Mucosa of gallbladder (tissue), 1 donor: ENCODE data around the gene ALG1. TPM values are rescaled to one million over a fixed set of nuclear protein-coding genes. Genes with fewer than 3 reads are reported as not detected.

ENCODE experiments used
- DNase-seq: peaks from one replicate; pipeline ENCODE4 v3.0.0-alpha.2; 2020; ENCODE audit warnings: low spot score
- total RNA-seq: library from RNA; stranded (reverse); gene quantifications from one replicate; pipeline ENCODE4 v1.2.1, GENCODE V29; 2021
- donor health status: DM: no; HTN: no; CAD: no.

Gene ALG1
- total RNA-seq, 1 donor from 2014 or later: 26.2 TPM

DNA sequence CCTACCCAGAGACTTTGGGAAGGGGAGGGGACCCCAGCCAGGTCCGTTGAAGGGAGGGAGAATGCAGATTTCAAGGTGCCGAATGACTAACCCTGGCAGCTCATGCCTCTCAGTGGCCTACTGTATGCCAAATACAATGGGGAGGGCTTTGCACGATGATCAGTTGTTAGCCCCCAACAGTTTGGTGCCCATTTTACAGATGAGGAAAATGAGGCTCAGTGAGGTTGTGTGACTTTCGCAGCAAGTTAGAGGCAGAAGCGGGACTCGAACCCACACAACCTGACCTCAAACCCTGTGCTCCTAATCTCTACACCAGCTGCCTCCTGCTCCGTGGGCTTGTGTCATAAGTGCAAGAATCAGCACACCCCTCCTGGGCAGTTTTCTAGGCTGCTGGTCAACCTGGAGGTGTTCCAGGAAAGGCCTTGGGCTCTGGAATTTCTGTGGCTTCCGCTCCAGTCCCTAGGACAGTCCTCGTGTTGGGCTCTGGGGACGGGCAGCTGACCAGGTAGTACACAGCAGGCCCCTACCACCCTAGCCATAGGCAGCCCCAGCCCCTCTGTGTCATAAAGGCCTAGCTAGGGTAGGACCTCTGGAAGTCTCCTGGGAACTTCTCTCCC is 26.0 kb upstream of the ALG1 start:
- no peak for DNase-seq

DNA sequence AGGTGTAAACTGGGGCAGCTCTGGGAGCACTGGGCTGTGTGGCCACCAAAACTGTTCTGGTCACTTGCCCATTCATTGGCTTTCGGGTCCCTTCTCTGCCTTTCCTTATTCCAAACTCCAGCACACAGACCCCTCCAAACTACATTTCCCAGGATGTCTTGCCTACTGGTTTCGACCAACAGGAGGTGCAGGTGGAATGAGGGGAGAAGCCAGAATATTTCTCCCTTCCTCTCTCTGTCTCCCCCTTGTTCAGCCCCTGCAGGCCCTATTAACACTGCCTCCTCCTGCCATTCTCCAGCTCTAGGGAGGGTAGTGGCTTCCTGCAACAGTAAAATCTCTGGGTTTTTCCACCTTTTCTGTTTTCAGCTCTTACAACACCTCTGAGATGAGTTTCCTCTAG is 24.7 kb upstream of the ALG1 start:
- no peak for DNase-seq

DNA sequence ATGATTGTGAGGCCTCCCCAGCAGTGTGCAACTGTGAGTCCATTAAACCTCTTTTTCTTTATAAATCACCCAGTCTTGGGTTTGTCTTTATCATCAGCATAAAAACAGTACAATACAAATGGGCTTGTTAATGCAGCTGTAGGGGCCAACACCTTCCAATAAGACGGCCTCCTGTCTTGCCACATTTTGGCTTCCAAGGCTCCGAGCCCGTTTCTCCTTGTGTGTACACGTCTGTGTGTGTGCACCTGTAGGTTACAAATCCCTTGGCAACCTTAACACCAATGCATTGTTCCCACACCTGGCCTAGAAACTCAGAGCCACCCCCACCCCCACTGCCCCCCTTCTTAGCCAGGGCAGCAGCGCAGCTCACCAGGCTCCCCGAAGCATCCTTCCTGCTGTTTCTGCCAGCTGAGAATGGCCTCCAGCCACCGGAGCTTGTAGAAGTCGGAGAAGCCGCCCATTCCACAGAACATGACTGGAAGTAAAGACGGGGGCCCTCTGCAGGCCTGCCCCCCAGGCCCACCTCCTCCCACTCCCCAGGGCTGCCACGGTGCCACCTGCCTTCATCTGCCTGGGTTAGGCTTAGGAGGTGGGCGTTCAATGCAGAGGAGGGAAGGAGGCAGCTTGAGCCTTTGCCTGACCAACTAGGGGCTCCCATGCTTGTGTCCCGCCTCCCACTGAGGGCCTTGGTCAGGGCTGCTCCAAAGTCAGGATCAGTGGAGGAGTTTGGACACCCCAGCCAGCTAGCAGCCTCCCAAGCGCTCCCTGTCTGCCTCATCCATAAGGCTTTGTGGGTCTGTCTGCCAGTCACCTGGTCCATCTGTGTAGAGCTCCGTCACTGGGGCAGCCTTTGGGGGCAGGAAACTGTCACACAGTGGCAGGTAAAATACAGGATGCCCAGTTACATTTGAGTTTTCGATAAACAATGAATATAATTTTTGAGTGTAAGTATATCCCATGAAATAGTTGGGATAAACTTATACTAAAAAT is 16.5 kb upstream of the ALG1 start:
- DNase-seq: no peak

DNA sequence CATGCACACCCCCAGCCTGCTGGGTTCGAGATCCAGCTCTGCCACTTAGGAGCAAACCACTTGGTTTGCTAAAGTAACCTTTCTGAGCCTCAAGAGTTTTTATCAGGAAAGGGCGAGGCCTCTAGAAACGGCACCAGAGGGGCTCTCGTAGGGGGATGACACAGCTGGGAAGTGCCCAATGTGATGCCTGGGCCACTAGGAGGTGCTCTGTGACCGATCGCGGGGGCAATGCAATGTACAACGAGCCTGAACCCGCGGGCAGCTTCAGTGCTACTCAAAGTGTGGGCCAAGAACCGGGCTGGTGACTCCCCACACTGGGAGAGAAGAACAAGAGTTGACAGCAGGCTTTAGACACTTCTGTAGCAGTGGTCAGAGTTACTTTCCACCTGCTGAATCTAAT is 15.3 kb upstream of the ALG1 start:
- no peak for DNase-seq

DNA sequence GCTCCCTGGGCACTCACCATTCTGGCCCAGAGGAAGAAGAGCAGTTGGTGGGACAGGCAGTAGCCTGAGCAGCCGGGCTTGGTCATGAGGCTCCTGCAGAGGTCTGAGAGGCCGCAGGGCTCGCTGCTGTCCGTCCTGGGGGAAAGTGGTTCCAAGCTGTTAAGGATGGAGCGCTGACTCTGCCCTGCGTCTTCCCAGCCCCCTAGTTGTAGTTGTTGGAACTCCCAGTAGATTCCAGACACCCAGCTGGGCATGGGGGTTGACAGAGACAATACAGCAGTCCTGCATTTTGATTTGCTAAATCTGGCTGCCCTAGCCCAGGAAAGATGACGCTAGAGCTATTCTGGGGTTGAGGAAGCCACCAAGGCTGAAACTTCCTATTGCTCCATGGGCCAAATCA is 13.2 kb upstream of the ALG1 start:
- DNase-seq: no peak

DNA sequence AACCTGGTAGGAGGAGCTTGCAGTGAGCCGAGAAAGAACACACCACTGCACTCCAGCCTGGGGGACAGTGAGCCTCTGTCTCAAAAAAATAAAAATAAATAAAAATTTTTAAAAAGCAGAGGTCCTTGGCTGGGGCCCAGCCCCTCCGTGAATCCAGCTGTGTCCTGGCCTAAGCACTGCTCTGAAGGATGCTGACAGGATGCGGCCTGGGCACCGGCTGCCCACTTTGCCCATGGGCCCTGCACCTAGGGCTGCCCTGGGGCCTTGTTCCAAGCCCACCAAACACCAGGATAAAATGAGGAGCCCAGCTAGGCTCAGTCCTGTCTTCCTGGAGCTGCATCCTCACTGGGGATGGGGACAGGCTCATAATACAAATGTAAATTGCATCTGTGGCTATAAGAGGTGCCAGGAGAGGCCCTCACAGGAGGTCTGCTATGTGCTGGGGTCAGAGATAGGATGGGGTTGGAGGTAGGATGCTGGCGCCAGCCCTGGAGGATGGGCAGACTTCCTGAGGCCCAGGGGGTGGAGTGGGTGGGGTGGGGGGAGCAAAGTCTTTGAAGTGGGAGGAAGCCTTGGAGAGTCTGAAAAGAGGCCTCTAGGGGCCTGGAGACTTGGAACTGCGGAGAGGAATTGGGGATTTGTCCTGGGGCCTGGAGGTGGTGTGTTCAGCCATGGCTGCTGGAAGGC is 12.1 kb upstream of the ALG1 start:
- no peak for DNase-seq

DNA sequence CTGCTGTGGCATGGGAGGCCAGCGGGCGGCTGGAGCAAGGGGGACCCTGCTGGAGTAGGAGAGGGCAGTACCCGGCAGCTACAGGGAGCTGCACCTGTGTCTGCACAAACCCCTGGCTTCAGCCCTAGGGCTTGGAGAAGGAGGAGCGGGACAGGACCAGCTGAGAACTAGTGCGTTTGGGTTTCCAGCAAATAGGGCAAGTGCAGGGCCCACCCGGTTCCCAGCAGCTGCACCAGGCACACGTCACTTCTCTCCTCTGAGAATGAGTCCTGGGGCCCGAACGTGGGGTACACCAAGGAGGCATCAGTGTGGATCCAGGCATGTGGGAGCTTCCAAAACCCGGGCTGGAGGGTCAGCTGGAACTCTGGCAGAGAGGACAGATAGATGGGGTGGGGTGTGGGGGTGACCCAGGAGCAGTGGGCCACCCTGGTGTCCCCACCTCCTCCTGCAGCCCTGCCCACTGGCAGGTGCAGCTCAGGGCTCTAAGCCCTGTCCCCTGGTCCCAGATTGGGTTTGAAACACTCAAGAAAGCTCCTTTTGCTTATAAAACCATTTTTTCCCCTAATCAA is 11.5 kb upstream of the ALG1 start:
- DNase-seq: no peak

DNA sequence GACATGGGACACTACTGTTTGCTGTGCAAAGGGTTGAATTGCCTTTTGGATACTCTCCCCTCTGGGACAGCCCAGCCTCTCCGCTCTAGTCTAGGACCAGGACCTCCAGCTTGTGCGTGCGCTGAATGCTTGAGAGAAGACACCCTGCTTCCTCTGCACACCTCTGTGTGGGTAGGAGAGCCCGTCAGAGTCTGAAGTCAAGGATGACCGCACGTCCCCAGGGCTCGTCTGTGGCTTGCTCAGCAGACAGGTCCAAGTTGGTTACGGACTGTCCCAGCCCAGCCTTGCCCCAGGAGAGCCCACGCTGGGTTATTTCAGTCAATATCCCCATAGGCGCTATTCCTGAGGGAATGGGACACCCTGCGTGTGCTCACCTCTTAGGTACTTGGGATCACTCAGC is 9.6 kb upstream of the ALG1 start:
- DNase-seq: no peak

DNA sequence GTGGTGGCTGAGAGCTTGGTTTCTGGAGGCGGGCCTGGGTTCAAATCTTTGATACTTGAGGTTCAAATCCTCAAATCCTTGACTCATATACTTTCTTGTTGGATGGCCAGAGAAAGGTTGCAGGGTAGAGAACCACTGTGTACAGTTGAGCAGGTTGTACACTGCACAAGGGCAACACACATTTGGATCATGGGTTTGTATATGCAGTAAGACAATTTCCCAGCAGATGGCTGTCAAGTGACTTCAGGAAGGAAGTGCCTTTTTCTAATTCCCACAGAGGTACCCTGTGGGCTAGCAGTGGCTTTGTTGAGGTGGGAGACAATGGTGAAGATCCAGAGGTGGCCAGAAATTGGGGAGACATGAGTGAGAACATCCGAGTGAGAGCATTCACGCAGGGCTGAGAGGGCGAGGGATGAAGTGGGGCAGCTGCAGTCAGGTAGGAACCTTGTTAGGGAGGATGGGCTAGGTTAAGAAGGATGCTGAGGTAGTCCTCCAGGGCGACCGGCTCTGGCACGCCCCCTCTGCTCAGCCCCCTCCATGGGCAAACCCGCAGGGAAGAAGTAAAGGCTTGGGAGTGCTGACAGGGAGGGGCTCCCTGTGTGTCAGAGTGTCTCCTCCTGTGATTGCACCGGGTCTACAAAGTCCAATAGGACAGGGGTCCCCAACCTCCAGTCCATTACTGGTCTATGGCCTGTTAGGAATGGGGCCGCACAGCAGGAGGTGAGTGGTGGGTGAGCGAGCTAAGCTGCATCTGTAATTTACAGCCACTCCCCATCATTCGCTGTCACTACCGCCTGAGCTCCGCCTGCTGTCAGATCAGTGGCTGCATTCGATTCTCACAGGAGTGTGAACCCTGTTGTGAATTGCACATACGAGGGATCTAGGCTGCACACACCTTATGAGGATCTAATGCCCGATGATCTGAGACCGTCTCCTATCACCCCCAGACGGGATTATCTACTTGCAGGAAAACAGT is 8.6 kb upstream of the ALG1 start:
- DNase-seq: no peak

DNA sequence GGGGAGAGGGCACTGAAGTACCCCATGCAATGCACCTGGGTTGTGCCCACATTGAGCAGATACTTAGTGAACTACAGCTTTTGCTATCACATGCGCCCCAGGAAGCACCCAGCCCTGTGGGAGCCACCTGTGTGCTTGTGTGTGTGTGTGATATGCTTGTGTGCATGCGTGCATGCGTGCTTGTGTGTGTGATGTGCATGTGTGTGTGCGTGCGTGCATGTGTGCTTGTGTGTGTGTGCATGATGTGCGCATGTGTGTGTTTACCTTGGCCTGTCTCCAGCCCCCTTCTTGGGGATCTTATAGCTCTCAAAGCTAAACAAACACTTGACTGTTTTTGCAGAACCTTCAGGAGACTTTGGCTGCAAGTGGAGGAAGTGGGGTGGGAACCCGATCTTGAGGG is 6.7 kb upstream of the ALG1 start:
- DNase-seq: no peak

DNA sequence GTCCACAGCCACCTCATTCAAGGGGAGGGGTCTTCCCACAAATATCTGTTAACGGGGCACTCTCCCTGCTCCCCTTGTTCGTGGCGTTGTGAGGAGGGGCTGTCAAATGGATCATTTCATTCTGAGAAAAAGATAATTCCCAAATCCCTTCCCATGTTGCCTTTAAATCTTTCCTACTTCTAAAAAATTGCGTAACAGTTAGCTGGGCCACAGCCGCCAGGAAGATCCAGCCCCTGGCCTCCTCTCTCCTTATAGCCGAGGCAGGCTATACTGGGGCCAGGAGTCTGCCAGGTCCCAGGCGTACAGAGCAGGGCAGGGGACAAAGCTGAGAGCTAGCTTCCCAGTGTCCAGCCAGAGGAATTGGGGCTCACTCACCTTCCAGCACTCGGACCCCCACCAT is 6.3 kb upstream of the ALG1 start:
- no peak for DNase-seq

DNA sequence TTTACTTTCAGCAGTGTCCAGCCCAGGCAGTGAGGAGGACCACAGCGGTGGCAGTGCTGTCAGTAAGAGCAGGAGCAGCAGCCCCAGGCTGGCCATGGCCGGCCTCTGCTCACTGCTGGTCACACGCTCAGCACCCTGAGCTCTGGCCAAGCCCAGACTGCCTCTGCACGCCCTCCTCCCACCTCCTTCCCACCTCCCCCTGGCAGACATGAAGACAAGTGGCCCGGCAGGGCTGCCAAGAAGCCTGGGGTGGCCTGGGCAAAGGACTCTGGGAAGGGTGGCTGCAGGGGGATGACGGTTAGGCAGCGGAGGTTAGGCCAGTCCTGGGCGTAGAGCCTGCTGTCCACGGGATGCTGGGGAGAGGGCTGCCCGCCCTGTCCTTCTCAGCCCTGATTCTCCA is 5.8 kb upstream of the ALG1 start, which contains the start of gene C16orf89:
C16orf89 (minus strand) TSS at position 144 of the 400 bp plus-strand sequence; CDS start at position 96, 48 bp downstream.
- DNase-seq: no peak

DNA sequence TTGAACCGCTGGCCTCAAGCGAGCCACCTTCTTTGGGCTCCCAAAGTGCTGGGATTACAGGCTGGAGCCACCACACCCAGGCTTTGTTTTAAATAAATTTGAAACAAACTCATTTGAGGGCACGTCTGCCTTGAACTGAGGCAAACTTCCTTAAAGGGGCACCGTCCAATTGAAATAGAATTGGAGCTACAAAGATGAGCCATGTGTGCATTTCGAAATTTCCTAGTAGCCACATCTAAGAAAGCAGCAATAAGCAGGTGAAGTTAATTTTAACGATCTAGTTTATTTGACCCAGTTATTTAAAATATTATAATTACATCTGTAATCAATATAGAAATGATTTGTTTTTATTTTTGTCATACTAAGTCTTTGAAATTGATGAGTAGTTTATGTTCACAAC is 5.1 kb upstream of the ALG1 start:
- DNase-seq: no peak

DNA sequence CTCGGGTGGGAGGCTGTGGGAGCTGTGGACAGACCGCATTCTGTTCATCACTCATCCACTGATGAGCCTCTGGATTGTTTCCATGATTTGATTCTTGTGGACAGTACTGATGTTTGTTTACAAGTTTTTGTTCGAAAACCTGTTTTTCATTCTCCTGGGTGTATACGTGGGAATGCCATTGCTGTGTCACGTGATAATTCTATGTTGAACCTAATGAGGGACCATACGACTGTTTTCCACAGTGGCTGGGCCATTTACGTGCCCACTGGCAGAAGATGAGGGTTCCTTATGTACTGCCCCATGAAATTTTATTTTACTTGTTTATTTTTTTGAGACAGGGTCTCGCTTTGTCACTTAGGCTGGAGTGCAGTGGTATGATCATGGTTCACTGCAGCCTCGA is 2.6 kb upstream of the ALG1 start:
- DNase-seq: no peak

DNA sequence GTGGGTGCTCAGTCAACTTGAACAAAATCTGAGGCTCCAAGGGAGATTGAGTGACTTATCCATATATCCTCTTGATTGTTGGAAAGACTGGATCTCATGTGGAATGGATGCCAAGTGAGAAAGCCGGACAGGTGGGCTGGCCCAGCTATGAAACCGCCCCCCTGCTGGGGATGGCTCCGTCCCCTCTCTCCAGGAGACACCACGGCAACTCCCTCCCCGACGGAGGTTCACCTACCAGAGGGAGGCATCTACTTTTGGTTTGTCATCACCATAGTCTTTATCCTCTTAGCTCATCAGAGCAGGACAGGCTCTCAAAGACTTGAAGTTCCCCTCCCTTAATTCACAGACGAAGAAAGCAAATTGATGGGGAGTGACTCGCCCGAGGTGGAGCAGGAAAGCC is 1.8 kb upstream of the ALG1 start:
- DNase-seq: no peak

DNA sequence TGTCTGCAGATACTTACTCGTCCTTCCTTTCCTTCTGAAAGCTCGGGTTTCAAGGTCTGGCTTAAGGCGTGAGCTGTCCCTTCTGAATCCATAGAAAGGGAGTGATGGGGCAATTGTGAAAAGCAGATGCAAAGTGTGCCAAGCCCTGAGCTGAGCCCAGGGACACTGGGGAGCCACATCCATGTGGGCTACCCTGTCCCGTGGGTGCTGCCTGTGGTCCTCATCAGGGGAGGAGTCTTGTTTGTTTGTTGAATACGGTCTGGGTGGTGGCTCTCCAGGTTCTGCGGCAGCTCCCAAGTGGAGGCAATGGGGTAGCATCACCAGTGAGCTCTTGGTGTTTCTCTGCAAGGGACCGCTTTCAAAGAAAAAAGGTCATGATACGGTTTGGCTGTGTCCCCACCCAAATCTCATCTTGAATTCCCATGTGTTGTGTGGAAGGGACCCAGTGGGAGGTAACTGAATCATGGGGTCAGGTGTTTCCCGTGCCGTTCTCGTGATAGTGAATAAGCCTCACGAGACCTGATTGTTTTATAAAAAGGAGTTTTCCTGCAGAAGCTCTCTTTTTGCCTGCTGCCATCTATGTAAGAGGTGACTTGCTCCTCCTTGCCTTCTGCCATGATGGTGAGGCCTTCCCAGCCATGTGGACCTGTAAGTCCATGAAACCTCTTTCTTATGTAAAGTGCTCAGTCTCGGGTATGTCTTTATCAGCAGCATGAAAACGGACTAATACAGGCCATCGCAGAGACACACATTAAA is 1.0 kb upstream of the ALG1 start:
- no peak for DNase-seq

DNA sequence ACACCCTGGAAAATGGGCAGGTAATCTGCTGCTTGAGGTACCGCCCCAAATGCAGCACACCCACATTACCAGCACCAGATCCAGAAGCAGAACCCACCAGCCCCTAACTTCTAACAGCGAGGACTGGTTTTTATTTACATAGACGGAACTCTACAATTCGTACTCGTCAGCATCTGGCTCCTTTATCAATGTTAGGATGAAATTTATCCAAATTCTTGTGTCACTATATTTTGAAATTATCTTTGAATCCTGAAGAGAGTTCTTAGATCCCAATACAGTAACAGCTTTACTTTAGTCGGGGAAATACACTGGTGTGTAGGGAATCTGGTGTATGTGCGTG is 332 bp upstream of the ALG1 start:
- DNase-seq: no peak

DNA sequence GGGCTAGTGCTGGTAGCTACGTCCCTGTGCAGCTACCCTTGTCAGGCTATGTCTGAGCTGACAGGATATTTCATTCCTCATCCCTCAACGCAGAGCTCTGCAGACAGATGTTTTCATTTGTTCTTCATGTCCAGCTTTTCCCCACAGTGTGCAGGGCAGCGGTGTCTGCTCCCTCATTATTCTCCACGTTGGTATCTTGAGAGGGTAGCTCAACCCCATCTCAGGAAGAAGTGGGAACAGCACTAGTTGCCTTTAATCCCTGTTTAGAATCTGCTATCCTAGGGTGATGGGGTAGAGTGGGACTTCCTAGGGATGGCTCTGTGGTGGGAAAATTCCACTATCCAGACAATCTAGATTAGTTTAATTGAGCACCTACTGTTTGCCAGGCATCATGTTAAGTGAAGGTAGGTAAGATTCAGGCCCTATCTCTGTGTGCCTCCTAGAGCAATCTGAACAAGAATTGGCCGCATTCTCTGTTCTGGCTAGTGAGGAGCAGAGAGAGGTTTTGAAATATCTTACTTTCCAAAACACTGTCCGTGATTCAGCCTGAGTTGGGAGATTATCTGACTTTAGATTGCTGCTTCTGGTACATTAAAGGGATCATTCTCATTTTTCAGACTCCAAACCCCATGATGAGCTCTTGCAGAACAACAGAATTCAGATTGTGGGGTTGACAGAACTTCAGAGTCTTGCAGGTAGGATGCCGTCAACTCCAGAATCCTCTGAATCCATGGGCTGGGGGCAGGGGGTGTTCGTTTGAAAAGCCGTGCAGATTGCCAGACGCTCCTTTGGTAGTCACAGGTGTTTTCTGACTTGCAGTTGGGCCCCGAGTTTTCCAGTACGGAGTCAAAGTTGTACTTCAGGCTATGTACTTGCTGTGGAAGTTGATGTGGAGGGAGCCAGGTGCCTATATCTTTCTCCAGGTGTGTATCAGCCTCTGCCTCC is 963 bp downstream of the ALG1 start:
- DNase-seq: no peak

DNA sequence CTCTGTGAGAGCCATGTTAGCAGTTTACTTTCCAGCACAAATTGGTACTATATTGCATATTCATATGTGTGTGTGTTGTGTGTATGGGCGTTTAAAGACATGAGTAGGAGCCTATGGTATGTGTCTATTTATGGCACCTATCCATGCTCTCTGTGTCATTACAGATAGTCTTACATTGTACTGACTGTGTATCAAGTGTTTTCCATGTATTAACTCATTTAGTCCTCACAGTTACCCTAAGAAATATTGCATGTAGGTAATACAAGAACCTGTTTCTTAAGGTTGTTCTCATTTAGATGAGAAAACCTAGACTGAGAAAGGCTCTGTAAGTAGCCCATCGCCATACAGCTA is 1.6 kb downstream of the ALG1 start:
- DNase-seq: no peak
